DND-41 (cell line): ENCODE data around the gene FAM114A1.

Source experiments
- CTCF ChIP-seq: IDR thresholded peaks from 2 replicates; pipeline ENCODE4 v1.5.1; 2012; ENCODE audit warnings: borderline replicate concordance, low read length, moderate library complexity, mild to moderate bottlenecking; ENCODE audit not compliant: poor library complexity, severe bottlenecking; ENCODE audit errors: extremely low read depth
- EZH2 ChIP-seq: IDR thresholded peaks from 3 replicates; pipeline ENCODE4 v1.6.1; 2012; ENCODE audit warnings: borderline replicate concordance, low read depth, mild to moderate bottlenecking, moderate library complexity, low read length, inconsistent platforms; ENCODE audit not compliant: severe bottlenecking

GRCh38 chr4:38939165-38939564, 71.6 kb downstream of the FAM114A1 start:
- TF ChIP-seq CTCF (no peak), EZH2 (no peak)
